NT2/D1 (cell line): ENCODE results near the gene PTGR3.

Experiments
- DNase-seq: peaks from one replicate; pipeline ENCODE4 v3.0.0-alpha.2; 2011; ENCODE audit warnings: low read depth, low spot score
- H3K27me3 ChIP-seq: 2 replicates; pipeline ENCODE4 v1.6.0; 2011; ENCODE audit warnings: mild to moderate bottlenecking; ENCODE audit not compliant: insufficient read length, insufficient read depth
- H3K36me3 ChIP-seq: 2 replicates; pipeline ENCODE4 v1.6.1; 2011; ENCODE audit warnings: mild to moderate bottlenecking, low read length, mixed read lengths; ENCODE audit not compliant: insufficient read depth, insufficient read length
- H3K4me1 ChIP-seq: 2 replicates; pipeline ENCODE4 v1.5.1; 2011; ENCODE audit not compliant: insufficient read depth, insufficient read length
- H3K4me3 ChIP-seq: 2 replicates; pipeline ENCODE4 v1.5.1; 2011; ENCODE audit warnings: low read depth; ENCODE audit not compliant: insufficient read length
- H3K9ac ChIP-seq: 2 replicates; pipeline ENCODE4 v1.6.0; 2011; ENCODE audit warnings: low read depth; ENCODE audit not compliant: insufficient read length
- H3K9me3 ChIP-seq: 2 replicates; pipeline ENCODE4 v1.5.1; 2011; ENCODE audit warnings: mild to moderate bottlenecking, low read length; ENCODE audit not compliant: insufficient read depth
- SUZ12 ChIP-seq: IDR thresholded peaks from 2 replicates; pipeline ENCODE4 v1.6.1; 2011; ENCODE audit not compliant: insufficient read length, insufficient read depth; ENCODE audit errors: extremely low read depth
- YY1 ChIP-seq: IDR thresholded peaks from 2 replicates; pipeline ENCODE4 v1.6.1; 2011; ENCODE audit not compliant: insufficient read length, insufficient read depth
- ZNF274 ChIP-seq: IDR thresholded peaks from 2 replicates; pipeline ENCODE4 v1.6.1; 2011; ENCODE audit warnings: mild to moderate bottlenecking, low read depth, low read length

Gene PTGR3

DNA sequence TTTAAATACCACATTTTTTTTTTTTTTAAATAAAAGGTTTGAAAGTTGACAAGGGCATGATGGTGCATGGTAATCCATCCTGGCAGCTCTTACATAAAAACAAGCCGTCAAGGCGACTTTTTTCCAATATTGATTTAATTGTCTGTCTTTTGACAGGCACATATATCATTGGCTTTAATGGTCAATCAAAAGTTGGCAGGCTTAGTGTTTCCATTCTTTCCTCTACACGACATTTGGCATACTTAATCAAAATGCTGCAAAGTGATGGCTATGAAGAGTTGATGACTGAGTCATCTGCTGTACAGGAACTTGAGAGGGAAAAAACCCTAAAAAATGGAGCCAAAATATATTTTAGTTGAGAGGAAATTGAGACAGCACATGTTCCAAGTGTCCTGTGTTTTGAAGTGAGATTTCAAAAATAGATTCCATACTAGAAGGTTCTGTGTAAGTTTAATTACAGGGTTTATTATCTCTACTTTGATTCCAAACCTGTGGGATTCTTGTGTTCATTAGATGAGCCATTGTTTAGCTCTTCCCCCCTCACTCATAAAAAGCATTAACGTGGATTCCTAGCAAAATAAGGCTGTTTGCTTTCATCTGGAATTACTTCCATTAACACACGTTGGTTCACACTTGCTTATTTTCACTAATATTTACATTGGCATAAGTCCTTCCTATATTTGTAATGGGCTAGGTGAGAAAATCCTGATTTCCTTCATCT, 4.8 kb upstream of the PTGR3 start:
- Histone ChIP-seq H3K4me3 (no peak overlapping the region), H3K27me3 (peaks cover 47% of the 10 kb centered on the region), H3K9me3 (no peaks in the 10 kb centered on the region), H3K4me1 (no peaks in the 10 kb centered on the region), H3K9ac (no peak overlapping the region), H3K36me3 (no peaks in the 10 kb centered on the region)
- TF ChIP-seq SUZ12, result no peak
- TF ChIP-seq ZNF274, result no peak
- no peak for TF ChIP-seq YY1
- no peak for DNase-seq

- no peaks in the 10 kb centered on the region for H3K9me3 ChIP-seq
- H3K36me3 ChIP-seq, result no peaks in the 10 kb centered on the region
- DNase-seq, result no peak
- no peak overlapping the region for H3K4me3 ChIP-seq
- TF ChIP-seq ZNF274 (no peak), SUZ12 (no peak), YY1 (no peak)
- no peak overlapping the region for H3K9ac ChIP-seq
- peaks cover 54% of the 10 kb centered on the region for H3K27me3 ChIP-seq
- H3K4me1 ChIP-seq, result peaks cover 4% of the 10 kb centered on the region
Measured at GRCh38 chr18:75212751-75213090, 3.8 kb upstream of the PTGR3 start.

DNA sequence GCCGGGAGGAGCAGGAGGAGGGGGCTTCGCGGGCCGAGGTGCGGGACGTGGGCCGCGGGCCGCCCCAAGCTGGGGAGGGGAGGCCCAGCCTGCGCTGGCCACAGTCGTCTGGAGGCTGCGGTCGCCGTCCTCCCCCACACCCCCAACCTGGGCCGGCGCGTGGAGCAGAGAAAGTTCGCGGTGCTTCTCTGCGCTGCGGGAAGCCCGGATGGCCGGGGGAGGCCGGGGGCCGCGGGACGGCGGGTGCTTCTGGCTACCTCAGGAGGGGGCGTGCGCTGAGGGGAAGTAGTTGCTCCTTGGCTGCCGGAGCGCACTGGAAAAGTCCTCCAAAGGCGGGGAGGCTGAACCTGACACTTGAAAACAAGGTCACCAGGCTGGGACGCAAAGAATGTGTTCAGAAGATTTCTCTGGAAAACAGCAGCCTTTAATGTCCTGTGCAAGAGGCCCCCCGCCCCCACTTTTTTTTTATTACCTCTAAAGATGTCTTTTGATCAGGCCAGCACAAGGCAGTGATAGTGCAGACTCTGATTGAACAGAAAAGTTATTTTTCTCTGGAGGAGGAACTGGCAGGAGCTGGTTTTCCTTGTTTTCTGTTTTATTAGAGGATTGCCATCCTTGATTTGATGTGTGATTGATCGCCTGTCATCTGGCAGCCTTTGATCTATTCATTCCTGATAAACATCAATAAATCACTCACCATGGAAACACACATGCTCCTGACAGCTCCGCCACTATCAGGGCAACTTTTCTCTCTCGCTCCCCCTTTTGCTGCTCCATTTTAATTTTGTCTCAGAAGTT, 3.2 kb upstream of the PTGR3 start:
- no peak for TF ChIP-seq YY1
- no peak for TF ChIP-seq ZNF274
- TF ChIP-seq SUZ12, result no peak
- H3K9ac ChIP-seq, result peak overlapping the region; percentile 64
- peak overlapping the region; percentile 47 for H3K4me3 ChIP-seq
- H3K9me3 ChIP-seq, result no peaks in the 10 kb centered on the region
- peaks cover 7% of the 10 kb centered on the region for H3K4me1 ChIP-seq
- H3K27me3 ChIP-seq, result peaks cover 59% of the 10 kb centered on the region
- DNase-seq, result no peak
- H3K36me3 ChIP-seq, result no peaks in the 10 kb centered on the region

GRCh38 chr18:75211626-75211952, 2.6 kb upstream of the PTGR3 start:
- no peaks in the 10 kb centered on the region for H3K36me3 ChIP-seq
- H3K27me3 ChIP-seq, result peaks cover 65% of the 10 kb centered on the region
- H3K4me3 ChIP-seq, result peak overlapping the region; percentile 47
- peaks cover 7% of the 10 kb centered on the region for H3K4me1 ChIP-seq
- H3K9me3 ChIP-seq, result no peaks in the 10 kb centered on the region
- H3K9ac ChIP-seq, result peak overlapping the region; percentile 64
- no peak for DNase-seq
- TF ChIP-seq ZNF274 (no peak), SUZ12 (no peak), YY1 (no peak)

- no peaks in the 10 kb centered on the region for H3K9me3 ChIP-seq
- no peak for DNase-seq
- TF ChIP-seq SUZ12 (no peak), YY1 (no peak), ZNF274 (no peak)
- no peaks in the 10 kb centered on the region for H3K36me3 ChIP-seq
- peaks cover 70% of the 10 kb centered on the region for H3K27me3 ChIP-seq
- H3K9ac ChIP-seq, result peak overlapping the region; percentile 56
- H3K4me1 ChIP-seq, result peaks cover 7% of the 10 kb centered on the region
- peak overlapping the region; percentile 47 for H3K4me3 ChIP-seq
Measured at GRCh38 chr18:75211002-75211621, 2.2 kb upstream of the PTGR3 start.

DNA sequence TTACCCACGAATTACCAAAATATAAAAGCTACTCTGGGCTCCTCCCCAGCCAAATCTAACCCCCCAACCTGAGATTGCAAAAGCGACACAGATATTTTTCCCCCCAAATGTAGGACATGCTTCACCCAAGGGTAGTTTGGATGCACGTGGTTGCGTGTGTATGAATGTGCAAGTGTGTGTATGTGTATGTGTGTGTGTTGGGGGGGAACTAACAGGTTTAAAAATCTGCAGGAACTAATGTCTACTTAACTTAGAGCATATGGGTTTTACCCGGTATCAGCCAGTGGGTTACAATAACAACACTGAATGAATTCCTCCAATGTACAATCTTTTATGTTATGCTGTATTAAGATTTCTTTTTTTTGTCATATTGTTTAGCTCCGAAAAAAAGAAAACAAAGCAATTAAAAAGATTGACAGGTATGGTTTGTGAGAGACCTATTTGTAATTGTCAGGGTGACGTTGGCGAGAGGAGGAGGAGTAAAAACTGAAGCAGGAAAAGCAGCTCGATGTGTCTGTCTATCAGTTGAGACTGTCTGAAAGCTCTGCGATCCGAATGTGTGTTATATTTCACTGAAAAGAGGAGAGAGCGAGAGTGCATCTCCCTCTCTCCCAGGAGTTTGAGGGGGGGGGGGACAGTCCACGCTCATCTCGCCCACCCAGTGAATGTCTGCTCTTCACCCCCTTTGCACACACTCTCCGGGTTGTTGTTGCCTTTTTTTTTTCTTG, 1.5 kb upstream of the PTGR3 start, which contains the start of gene TSHZ1:
TSHZ1 (plus strand) TSS at position 524 of the 728 bp plus-strand sequence. CDS start 1,080 bp downstream, outside the sequence.
- H3K27me3 ChIP-seq, result peaks cover 77% of the 10 kb centered on the region

More for the DNA sequence above, 1.5 kb upstream of the PTGR3 start, which contains the start of gene TSHZ1:
- peaks cover 7% of the 10 kb centered on the region for H3K4me1 ChIP-seq
- no peaks in the 10 kb centered on the region for H3K9me3 ChIP-seq
- no peaks in the 10 kb centered on the region for H3K36me3 ChIP-seq
- peak within 1 kb of the TSS; percentile 72 for H3K9ac ChIP-seq
- no peak for TF ChIP-seq ZNF274
- no peak for TF ChIP-seq SUZ12
- TF ChIP-seq YY1, result no peak
- DNase-seq, result no peak
- H3K4me3 ChIP-seq, result peak within 1 kb of the TSS; percentile 49
